ENCODE results near the gene PDE6H. TPM values are rescaled to one million over a fixed set of nuclear protein-coding genes. Genes with fewer than 3 reads are reported as not detected.

Gene PDE6H
- total and polyA plus RNA-seq, 2 donors (not counting 1 experiment from before 2014, with no cell fraction given) = not detected

DNA sequence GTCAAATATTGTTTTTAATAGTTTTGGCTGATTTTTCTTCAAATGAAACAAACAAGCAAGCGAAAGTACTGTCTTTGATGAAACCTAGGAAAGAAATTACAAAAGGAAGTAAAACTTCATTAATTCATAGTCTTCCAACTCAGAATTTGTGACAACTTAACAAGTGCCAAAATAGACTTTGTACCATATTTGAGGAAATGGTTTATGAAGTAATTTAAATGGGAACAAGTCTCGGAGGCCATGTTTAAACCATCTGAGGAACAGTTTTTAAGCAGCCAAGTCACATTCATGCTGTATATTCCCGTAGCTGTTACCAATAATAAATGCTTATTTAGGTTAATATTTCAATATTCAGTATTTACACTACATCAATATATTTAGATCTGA lies 10.7 kb upstream of the PDE6H start:
- no peak overlapping the region for H3K4me2 ChIP-seq (ENCODE audit: extremely low read depth, insufficient read depth, low read length)
- peaks cover 5% of the 10 kb centered on the region for H3K4me1 ChIP-seq (ENCODE audit: control insufficient read depth, extremely low read depth, insufficient read depth, low read length)
- no peak overlapping the region for H2AFZ ChIP-seq (ENCODE audit: low read length)
- no peaks in the 10 kb centered on the region for H3K9me3 ChIP-seq (ENCODE audit: control insufficient read depth, insufficient read depth, low read depth, low read length)
- H3K27ac ChIP-seq (ENCODE audit: insufficient read depth, low read length) = no peak overlapping the region
- no peak for DNase-seq (ENCODE audit: low read depth in 2 of 2)
- no peak overlapping the region for H3K9ac ChIP-seq (ENCODE audit: insufficient read depth, low read length)
- H3K36me3 ChIP-seq (ENCODE audit: control insufficient read depth, insufficient read depth, low read length) = no peaks in the 10 kb centered on the region
- no peaks in the 10 kb centered on the region for H4K20me1 ChIP-seq (ENCODE audit: control insufficient read depth, extremely low read depth, insufficient read depth, low read length)
- H3K4me3 ChIP-seq (replicated peaks in 1 of 4; ENCODE audit: control extremely low read depth in 1 of 4, insufficient read depth in 1 of 4, low read depth in 3 of 4, low read length in 4 of 4) = no peak overlapping the region
- no peaks in the 10 kb centered on the region for H3K79me2 ChIP-seq (ENCODE audit: control insufficient read depth, insufficient read depth, low read length)
- no peaks in the 10 kb centered on the region for H3K27me3 ChIP-seq (ENCODE audit: control insufficient read depth, insufficient read depth, low read length)
- TF ChIP-seq EZH2 (IDR thresholded peaks at IDR 0.05; ENCODE audit: low read length, missing control alignments) = no peak
- TF ChIP-seq, protein P1, sequence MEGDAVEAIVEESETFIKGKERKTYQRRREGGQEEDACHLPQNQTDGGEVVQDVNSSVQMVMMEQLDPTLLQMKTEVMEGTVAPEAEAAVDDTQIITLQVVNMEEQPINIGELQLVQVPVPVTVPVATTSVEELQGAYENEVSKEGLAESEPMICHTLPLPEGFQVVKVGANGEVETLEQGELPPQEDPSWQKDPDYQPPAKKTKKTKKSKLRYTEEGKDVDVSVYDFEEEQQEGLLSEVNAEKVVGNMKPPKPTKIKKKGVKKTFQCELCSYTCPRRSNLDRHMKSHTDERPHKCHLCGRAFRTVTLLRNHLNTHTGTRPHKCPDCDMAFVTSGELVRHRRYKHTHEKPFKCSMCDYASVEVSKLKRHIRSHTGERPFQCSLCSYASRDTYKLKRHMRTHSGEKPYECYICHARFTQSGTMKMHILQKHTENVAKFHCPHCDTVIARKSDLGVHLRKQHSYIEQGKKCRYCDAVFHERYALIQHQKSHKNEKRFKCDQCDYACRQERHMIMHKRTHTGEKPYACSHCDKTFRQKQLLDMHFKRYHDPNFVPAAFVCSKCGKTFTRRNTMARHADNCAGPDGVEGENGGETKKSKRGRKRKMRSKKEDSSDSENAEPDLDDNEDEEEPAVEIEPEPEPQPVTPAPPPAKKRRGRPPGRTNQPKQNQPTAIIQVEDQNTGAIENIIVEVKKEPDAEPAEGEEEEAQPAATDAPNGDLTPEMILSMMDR (conservative IDR thresholded peaks at IDR 0.05 in 1 of 2, IDR thresholded peaks at IDR 0.05 in 1 of 2; ENCODE audit: low read depth in 1 of 2, low read length in 2 of 2) = no peak

- Histone ChIP-seq H3K4me2 (ENCODE audit: extremely low read depth, insufficient read depth, low read length) (no peak overlapping the region), H3K79me2 (ENCODE audit: control insufficient read depth, insufficient read depth, low read length) (no peaks in the 10 kb centered on the region), H3K9me3 (ENCODE audit: control insufficient read depth, insufficient read depth, low read depth, low read length) (no peaks in the 10 kb centered on the region), H3K4me3 (replicated peaks in 1 of 4; ENCODE audit: control extremely low read depth in 1 of 4, insufficient read depth in 1 of 4, low read depth in 3 of 4, low read length in 4 of 4) (no peak overlapping the region), H4K20me1 (ENCODE audit: control insufficient read depth, extremely low read depth, insufficient read depth, low read length) (no peaks in the 10 kb centered on the region), H3K27me3 (ENCODE audit: control insufficient read depth, insufficient read depth, low read length) (no peaks in the 10 kb centered on the region), H2AFZ (ENCODE audit: low read length) (no peak overlapping the region), H3K27ac (ENCODE audit: insufficient read depth, low read length) (no peak overlapping the region), H3K4me1 (ENCODE audit: control insufficient read depth, extremely low read depth, insufficient read depth, low read length) (peaks cover 5% of the 10 kb centered on the region), H3K9ac (ENCODE audit: insufficient read depth, low read length) (no peak overlapping the region), H3K36me3 (ENCODE audit: control insufficient read depth, insufficient read depth, low read length) (no peaks in the 10 kb centered on the region)
- no peak for DNase-seq (ENCODE audit: low read depth in 2 of 2)
- TF ChIP-seq, protein P1 (conservative IDR thresholded peaks at IDR 0.05 in 1 of 2, IDR thresholded peaks at IDR 0.05 in 1 of 2; ENCODE audit: low read depth in 1 of 2, low read length in 2 of 2) = no peak
- TF ChIP-seq EZH2 (IDR thresholded peaks at IDR 0.05; ENCODE audit: low read length, missing control alignments) = no peak
Observed at GRCh38 chr12:14962797-14963196, 10.0 kb upstream of the PDE6H start.

- H3K36me3 ChIP-seq (ENCODE audit: control insufficient read depth, insufficient read depth, low read length) = no peaks in the 10 kb centered on the region
- H3K27ac ChIP-seq (ENCODE audit: insufficient read depth, low read length) = no peak overlapping the region
- H3K79me2 ChIP-seq (ENCODE audit: control insufficient read depth, insufficient read depth, low read length) = no peaks in the 10 kb centered on the region
- H3K9ac ChIP-seq (ENCODE audit: insufficient read depth, low read length) = no peak overlapping the region
- DNase-seq (ENCODE audit: low read depth in 2 of 2) = no peak
- TF ChIP-seq, protein P1 (conservative IDR thresholded peaks at IDR 0.05 in 1 of 2, IDR thresholded peaks at IDR 0.05 in 1 of 2; ENCODE audit: low read depth in 1 of 2, low read length in 2 of 2) = no peak
- no peak for TF ChIP-seq EZH2 (IDR thresholded peaks at IDR 0.05; ENCODE audit: low read length, missing control alignments)
- H3K27me3 ChIP-seq (ENCODE audit: control insufficient read depth, insufficient read depth, low read length) = no peaks in the 10 kb centered on the region
- H3K4me3 ChIP-seq (replicated peaks in 1 of 4; ENCODE audit: control extremely low read depth in 1 of 4, insufficient read depth in 1 of 4, low read depth in 3 of 4, low read length in 4 of 4) = no peak overlapping the region
- H2AFZ ChIP-seq (ENCODE audit: low read length) = no peak overlapping the region
- H4K20me1 ChIP-seq (ENCODE audit: control insufficient read depth, extremely low read depth, insufficient read depth, low read length) = no peaks in the 10 kb centered on the region
- no peak overlapping the region for H3K4me2 ChIP-seq (ENCODE audit: extremely low read depth, insufficient read depth, low read length)
- no peaks in the 10 kb centered on the region for H3K9me3 ChIP-seq (ENCODE audit: control insufficient read depth, insufficient read depth, low read depth, low read length)
- peaks cover 2% of the 10 kb centered on the region for H3K4me1 ChIP-seq (ENCODE audit: control insufficient read depth, extremely low read depth, insufficient read depth, low read length)
Observed at GRCh38 chr12:14963520-14963919, 9.3 kb upstream of the PDE6H start.
